WTC11 (cell line): ENCODE data around the gene CDK4. TPM values are rescaled to one million over a fixed set of nuclear protein-coding genes. Genes with fewer than 3 reads are reported as not detected.

Source experiments
- ATAC-seq: fragments of 200-7000 bp; cut with Tn5 transposase; 2 replicates; pipeline ENCODE4 v1.10.0; 2021; ENCODE audit warnings: mild to moderate bottlenecking, moderate library complexity
- CTCF ChIA-PET: fragments of 300-600 bp; sonication (Branson Sonifier 250); formaldehyde crosslinking; loops from one replicate; lab custom pipeline; 2021; ENCODE audit warnings: antibody characterized with exemption; lab: Charles Lee
- POLR2A ChIA-PET: fragments of 350-600 bp; sonication (Branson Sonifier 250); formaldehyde crosslinking; loops from one replicate; lab custom pipeline; 2021; ENCODE audit warnings: antibody characterized with exemption; lab: Charles Lee
- DNase-seq: peaks from one replicate; pipeline ENCODE4 v3.0.0; 2021; ENCODE audit warnings: low spot score
- H3K27ac Mint-ChIP-seq: 2 replicates; pipeline ENCODE4 v1.8.0; 2021; ENCODE audit warnings: mixed read lengths
- H3K27me3 Mint-ChIP-seq: 2 replicates; pipeline ENCODE4 v1.8.0; 2021; ENCODE audit warnings: low read depth, mild to moderate bottlenecking, moderate library complexity, mixed read lengths
- H3K36me3 Mint-ChIP-seq: 2 replicates; pipeline ENCODE4 v1.8.0; 2021; ENCODE audit warnings: mixed read lengths
- H3K4me1 Mint-ChIP-seq: 2 replicates; pipeline ENCODE4 v1.8.0; 2022; ENCODE audit warnings: mixed read lengths
- H3K4me3 Mint-ChIP-seq: 2 replicates; pipeline ENCODE4 v1.8.0; 2021; ENCODE audit warnings: mild to moderate bottlenecking, moderate library complexity, mixed read lengths
- H3K9me3 Mint-ChIP-seq: 2 replicates; pipeline ENCODE4 v1.8.0; 2021; ENCODE audit warnings: mixed read lengths
- ATF1 ChIP-seq: sonication (generic); formaldehyde crosslinking; IDR thresholded peaks from 2 replicates; pipeline ENCODE4 v1.8.1; 2023; ENCODE audit warnings: mild to moderate bottlenecking, moderate library complexity, missing genetic modification reagents
- CREB1 ChIP-seq: sonication (generic); formaldehyde crosslinking; IDR thresholded peaks from 2 replicates; pipeline ENCODE4 v1.8.0; 2023; ENCODE audit warnings: mild to moderate bottlenecking, missing genetic modification reagents
- CREM ChIP-seq: sonication (generic); formaldehyde crosslinking; IDR thresholded peaks from 2 replicates; pipeline ENCODE4 v1.8.1; 2022; ENCODE audit warnings: mild to moderate bottlenecking, missing genetic modification reagents, moderate library complexity
- ELF4 ChIP-seq: sonication (generic); formaldehyde crosslinking; IDR thresholded peaks from 2 replicates; pipeline ENCODE4 v1.8.1; 2022; ENCODE audit warnings: low read depth, mild to moderate bottlenecking, moderate library complexity, missing genetic modification reagents
- FOXP1 ChIP-seq: sonication (generic); formaldehyde crosslinking; IDR thresholded peaks from 2 replicates; pipeline ENCODE4 v1.8.0; 2022; ENCODE audit warnings: missing genetic modification reagents, mild to moderate bottlenecking, moderate library complexity, borderline replicate concordance
- HMGA2 ChIP-seq: fragments of 250-450 bp; sonication (Bioruptor Pico); IDR thresholded peaks from 2 replicates; pipeline ENCODE4 v1.4.0; 2021; ENCODE audit warnings: mild to moderate bottlenecking, moderate library complexity
- MXD4 ChIP-seq: fragments of 250-450 bp; sonication (Bioruptor Pico); IDR thresholded peaks from 2 replicates; pipeline ENCODE4 v1.8.0; 2021; ENCODE audit warnings: mild to moderate bottlenecking, moderate library complexity, borderline replicate concordance
- NFE2L1 ChIP-seq: sonication (generic); formaldehyde crosslinking; IDR thresholded peaks from 2 replicates; pipeline ENCODE4 v1.8.1; 2023; ENCODE audit warnings: missing genetic modification reagents
- NFYB ChIP-seq: sonication (generic); formaldehyde crosslinking; conservative IDR thresholded peaks from 2 replicates; pipeline ENCODE4 v1.8.0; 2022; ENCODE audit warnings: low read depth, missing genetic modification reagents
- PRRX2 ChIP-seq: fragments of 250-450 bp; sonication (Bioruptor Pico); IDR thresholded peaks from 2 replicates; pipeline ENCODE4 v1.8.0; 2021; ENCODE audit warnings: mild to moderate bottlenecking
- SOX15 ChIP-seq: fragments of 250-450 bp; sonication (Bioruptor Pico); IDR thresholded peaks from 2 replicates; pipeline ENCODE4 v1.9.0; 2021; ENCODE audit warnings: mild to moderate bottlenecking
- SP1 ChIP-seq: sonication (generic); formaldehyde crosslinking; conservative IDR thresholded peaks from 2 replicates; pipeline ENCODE4 v1.8.1; 2022; ENCODE audit warnings: missing genetic modification reagents
- TEAD4 ChIP-seq: sonication (generic); formaldehyde crosslinking; IDR thresholded peaks from 2 replicates; pipeline ENCODE4 v1.8.0; 2022; ENCODE audit warnings: mild to moderate bottlenecking, missing genetic modification reagents
- ZNF138 ChIP-seq: sonication (generic); formaldehyde crosslinking; conservative IDR thresholded peaks from 2 replicates; pipeline ENCODE4 v1.8.1; 2022; ENCODE audit warnings: mild to moderate bottlenecking, moderate library complexity, missing genetic modification reagents
- ZNF396 ChIP-seq: fragments of 250-450 bp; sonication (Bioruptor Pico); IDR thresholded peaks from 2 replicates; pipeline ENCODE4 v1.8.0; 2021; ENCODE audit warnings: mild to moderate bottlenecking, moderate library complexity, borderline replicate concordance
- total RNA-seq: library from RNA; stranded (reverse); gene quantifications from 3 replicates; pipeline ENCODE4 v1.2.3, GENCODE V29; 2021
- TF ChIP-seq, protein P1 (sequence below): sonication (generic); formaldehyde crosslinking; conservative IDR thresholded peaks from 2 replicates; pipeline ENCODE4 v1.8.1; 2022; ENCODE audit warnings: mild to moderate bottlenecking, missing genetic modification reagents
- TF ChIP-seq, protein P2 (sequence below): sonication (generic); formaldehyde crosslinking; IDR thresholded peaks from 2 replicates; pipeline ENCODE4 v1.8.1; 2023; ENCODE audit warnings: mild to moderate bottlenecking, missing genetic modification reagents
- TF ChIP-seq, protein P3 (sequence below): fragments of 250-450 bp; sonication (Bioruptor Pico); IDR thresholded peaks from 2 replicates; pipeline ENCODE4 v2.1.2; 2022; ENCODE audit warnings: mild to moderate bottlenecking, moderate library complexity
- TF ChIP-seq, protein P4 (sequence below): fragments of 250-450 bp; sonication (Bioruptor Pico); IDR thresholded peaks from 2 replicates; pipeline ENCODE4 v1.9.0; 2021; ENCODE audit warnings: mild to moderate bottlenecking
- TF ChIP-seq, protein P5 (sequence below): fragments of 250-450 bp; sonication (Bioruptor Pico); IDR thresholded peaks from 2 replicates; pipeline ENCODE4 v1.9.0; 2021; ENCODE audit warnings: mild to moderate bottlenecking, borderline replicate concordance
- TF ChIP-seq, protein P6 (sequence below): sonication (generic); formaldehyde crosslinking; conservative IDR thresholded peaks from 2 replicates; pipeline ENCODE4 v1.8.1; 2023; ENCODE audit warnings: mild to moderate bottlenecking, low read depth, missing genetic modification reagents, moderate library complexity
- TF ChIP-seq, protein P7 (sequence below): fragments of 200-600 bp; IDR thresholded peaks from 2 replicates; pipeline ENCODE4 v1.8.0; 2022; ENCODE audit warnings: antibody characterized with exemption

The CDK4 gene
- total RNA-seq, 1 experiment from 2014 or later: 152 TPM

DNA sequence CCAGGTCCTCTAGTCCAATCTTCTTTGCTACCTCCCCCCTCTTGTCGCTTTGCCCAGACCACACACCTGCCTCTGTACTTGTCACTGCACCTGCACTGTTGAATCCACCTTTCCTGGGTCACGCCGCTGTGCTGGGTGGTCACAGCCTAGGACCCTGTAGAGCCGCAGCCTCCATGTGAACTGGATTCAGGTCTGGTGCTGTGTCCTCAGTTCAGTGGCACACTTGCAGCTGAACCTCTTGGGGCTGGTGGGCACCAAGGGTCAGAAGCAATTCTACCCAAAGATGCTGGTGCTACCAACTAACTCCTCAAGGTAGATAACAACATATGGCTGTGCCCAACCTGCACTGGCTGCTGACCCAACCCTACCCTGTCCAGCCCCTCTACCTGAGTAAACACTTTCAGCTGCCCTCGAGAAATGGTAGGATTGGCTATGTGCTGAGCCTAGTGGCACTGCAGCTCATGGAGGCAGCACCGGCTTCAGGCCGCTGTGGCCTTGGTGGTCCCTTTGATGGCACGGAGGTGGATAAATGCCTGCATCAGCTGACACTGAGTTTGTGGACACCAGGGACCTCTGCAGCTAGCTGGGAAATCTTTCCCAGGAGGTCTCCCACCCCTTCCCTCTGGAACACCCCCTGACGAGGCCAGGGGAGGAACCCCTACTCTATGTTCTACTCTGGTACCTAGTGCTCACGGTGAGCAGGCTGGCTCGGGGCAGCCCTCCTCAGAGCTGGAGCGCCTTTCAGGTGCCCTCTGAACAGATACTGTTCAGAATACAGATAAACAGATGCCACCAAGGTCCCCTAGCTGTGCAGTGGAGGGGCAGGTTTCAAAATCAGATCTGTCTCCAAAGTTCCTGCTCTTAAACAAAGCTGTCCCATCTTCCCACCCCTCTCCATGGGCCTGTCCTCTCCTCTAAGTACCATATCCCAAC is 27.8 kb downstream of the CDK4 start:
- peaks cover 15% of the 10 kb centered on the region for H3K4me1 Mint-ChIP-seq
- POLR2A ChIA-PET: no interaction called here
- CTCF ChIA-PET: interaction anchor here (0.6 to 5.8 kb wide), 4 partner anchors 12 to 97 kb away, joined by 3 to 146 read pairs (median 5); partner anchors contain the start of genes AGAP2, B4GALNT1 and OS9

DNA sequence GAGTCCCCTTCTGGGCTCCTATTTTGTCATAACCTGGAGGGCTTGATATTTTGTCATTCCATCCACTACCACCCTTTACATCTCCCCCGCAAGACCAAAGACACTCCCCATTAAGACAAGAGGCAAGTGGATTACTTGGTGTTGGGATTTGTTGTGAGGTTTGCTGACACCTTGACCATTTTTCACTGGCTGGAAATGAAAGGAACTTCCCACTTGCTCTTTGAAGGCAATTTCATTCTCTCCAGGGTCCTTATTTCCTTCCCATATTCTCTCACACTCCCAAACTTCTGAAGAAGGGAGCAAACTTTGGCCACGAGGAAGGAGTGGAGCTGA is 28.5 kb downstream of the CDK4 start:
- DNase-seq: no peak
- CTCF ChIA-PET: interaction anchor here (0.6 to 5.8 kb wide), 4 partner anchors 12 to 140 kb away, joined by 3 to 146 read pairs (median 4); partner anchors contain the start of genes AGAP2 and B4GALNT1
- POLR2A ChIA-PET: no interaction called here
- TF ChIP-seq, protein P1, sequence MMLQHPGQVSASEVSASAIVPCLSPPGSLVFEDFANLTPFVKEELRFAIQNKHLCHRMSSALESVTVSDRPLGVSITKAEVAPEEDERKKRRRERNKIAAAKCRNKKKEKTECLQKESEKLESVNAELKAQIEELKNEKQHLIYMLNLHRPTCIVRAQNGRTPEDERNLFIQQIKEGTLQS (CRISPR knock-in tag): no peak
- TF ChIP-seq TEAD4 (CRISPR knock-in tag) (no peak), ZNF396 (CRISPR knock-in tag) (no peak), HMGA2 (no peak), NFYB (no peak), ATF1 (CRISPR knock-in tag) (no peak), ZNF138 (CRISPR knock-in tag) (no peak), FOXP1 (no peak), ELF4 (CRISPR knock-in tag) (no peak), SP1 (no peak), CREB1 (CRISPR knock-in tag) (no peak)
- TF ChIP-seq, protein P2, sequence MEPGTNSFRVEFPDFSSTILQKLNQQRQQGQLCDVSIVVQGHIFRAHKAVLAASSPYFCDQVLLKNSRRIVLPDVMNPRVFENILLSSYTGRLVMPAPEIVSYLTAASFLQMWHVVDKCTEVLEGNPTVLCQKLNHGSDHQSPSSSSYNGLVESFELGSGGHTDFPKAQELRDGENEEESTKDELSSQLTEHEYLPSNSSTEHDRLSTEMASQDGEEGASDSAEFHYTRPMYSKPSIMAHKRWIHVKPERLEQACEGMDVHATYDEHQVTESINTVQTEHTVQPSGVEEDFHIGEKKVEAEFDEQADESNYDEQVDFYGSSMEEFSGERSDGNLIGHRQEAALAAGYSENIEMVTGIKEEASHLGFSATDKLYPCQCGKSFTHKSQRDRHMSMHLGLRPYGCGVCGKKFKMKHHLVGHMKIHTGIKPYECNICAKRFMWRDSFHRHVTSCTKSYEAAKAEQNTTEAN (CRISPR knock-in tag): no peak
- TF ChIP-seq, protein P3, sequence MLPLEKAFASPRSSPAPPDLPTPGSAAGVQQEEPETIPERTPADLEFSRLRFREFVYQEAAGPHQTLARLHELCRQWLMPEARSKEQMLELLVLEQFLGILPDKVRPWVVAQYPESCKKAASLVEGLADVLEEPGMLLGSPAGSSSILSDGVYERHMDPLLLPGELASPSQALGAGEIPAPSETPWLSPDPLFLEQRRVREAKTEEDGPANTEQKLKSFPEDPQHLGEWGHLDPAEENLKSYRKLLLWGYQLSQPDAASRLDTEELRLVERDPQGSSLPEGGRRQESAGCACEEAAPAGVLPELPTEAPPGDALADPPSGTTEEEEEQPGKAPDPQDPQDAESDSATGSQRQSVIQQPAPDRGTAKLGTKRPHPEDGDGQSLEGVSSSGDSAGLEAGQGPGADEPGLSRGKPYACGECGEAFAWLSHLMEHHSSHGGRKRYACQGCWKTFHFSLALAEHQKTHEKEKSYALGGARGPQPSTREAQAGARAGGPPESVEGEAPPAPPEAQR: no peak
- TF ChIP-seq, protein P4, sequence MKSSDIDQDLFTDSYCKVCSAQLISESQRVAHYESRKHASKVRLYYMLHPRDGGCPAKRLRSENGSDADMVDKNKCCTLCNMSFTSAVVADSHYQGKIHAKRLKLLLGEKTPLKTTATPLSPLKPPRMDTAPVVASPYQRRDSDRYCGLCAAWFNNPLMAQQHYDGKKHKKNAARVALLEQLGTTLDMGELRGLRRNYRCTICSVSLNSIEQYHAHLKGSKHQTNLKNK (CRISPR knock-in tag): no peak
- TF ChIP-seq, protein P5, sequence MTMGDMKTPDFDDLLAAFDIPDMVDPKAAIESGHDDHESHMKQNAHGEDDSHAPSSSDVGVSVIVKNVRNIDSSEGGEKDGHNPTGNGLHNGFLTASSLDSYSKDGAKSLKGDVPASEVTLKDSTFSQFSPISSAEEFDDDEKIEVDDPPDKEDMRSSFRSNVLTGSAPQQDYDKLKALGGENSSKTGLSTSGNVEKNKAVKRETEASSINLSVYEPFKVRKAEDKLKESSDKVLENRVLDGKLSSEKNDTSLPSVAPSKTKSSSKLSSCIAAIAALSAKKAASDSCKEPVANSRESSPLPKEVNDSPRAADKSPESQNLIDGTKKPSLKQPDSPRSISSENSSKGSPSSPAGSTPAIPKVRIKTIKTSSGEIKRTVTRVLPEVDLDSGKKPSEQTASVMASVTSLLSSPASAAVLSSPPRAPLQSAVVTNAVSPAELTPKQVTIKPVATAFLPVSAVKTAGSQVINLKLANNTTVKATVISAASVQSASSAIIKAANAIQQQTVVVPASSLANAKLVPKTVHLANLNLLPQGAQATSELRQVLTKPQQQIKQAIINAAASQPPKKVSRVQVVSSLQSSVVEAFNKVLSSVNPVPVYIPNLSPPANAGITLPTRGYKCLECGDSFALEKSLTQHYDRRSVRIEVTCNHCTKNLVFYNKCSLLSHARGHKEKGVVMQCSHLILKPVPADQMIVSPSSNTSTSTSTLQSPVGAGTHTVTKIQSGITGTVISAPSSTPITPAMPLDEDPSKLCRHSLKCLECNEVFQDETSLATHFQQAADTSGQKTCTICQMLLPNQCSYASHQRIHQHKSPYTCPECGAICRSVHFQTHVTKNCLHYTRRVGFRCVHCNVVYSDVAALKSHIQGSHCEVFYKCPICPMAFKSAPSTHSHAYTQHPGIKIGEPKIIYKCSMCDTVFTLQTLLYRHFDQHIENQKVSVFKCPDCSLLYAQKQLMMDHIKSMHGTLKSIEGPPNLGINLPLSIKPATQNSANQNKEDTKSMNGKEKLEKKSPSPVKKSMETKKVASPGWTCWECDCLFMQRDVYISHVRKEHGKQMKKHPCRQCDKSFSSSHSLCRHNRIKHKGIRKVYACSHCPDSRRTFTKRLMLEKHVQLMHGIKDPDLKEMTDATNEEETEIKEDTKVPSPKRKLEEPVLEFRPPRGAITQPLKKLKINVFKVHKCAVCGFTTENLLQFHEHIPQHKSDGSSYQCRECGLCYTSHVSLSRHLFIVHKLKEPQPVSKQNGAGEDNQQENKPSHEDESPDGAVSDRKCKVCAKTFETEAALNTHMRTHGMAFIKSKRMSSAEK (CRISPR knock-in tag): no peak
- Mint-ChIP-seq H3K9me3 (no peaks in the 10 kb centered on the region), H3K4me1 (peaks cover 15% of the 10 kb centered on the region), H3K36me3 (peaks cover 9% of the 10 kb centered on the region), H3K27me3 (peaks cover 60% of the 10 kb centered on the region), H3K27ac (no peak overlapping the region), H3K4me3 (no peak overlapping the region)
- ATAC-seq: no peak

More for the DNA sequence above, 27.8 kb downstream of the CDK4 start:
- DNase-seq (no peak), ATAC-seq (no peak)
- Mint-ChIP-seq H3K4me3 (no peak overlapping the region), H3K36me3 (peaks cover 5% of the 10 kb centered on the region), H3K9me3 (no peaks in the 10 kb centered on the region)
- TF ChIP-seq CREB1 (CRISPR knock-in tag) (no peak), SOX15 (CRISPR knock-in tag) (no peak), MXD4 (CRISPR knock-in tag) (no peak), PRRX2 (CRISPR knock-in tag) (no peak), TEAD4 (CRISPR knock-in tag) (no peak), NFE2L1 (CRISPR knock-in tag) (no peak), CREM (no peak)
- TF ChIP-seq, protein P6, sequence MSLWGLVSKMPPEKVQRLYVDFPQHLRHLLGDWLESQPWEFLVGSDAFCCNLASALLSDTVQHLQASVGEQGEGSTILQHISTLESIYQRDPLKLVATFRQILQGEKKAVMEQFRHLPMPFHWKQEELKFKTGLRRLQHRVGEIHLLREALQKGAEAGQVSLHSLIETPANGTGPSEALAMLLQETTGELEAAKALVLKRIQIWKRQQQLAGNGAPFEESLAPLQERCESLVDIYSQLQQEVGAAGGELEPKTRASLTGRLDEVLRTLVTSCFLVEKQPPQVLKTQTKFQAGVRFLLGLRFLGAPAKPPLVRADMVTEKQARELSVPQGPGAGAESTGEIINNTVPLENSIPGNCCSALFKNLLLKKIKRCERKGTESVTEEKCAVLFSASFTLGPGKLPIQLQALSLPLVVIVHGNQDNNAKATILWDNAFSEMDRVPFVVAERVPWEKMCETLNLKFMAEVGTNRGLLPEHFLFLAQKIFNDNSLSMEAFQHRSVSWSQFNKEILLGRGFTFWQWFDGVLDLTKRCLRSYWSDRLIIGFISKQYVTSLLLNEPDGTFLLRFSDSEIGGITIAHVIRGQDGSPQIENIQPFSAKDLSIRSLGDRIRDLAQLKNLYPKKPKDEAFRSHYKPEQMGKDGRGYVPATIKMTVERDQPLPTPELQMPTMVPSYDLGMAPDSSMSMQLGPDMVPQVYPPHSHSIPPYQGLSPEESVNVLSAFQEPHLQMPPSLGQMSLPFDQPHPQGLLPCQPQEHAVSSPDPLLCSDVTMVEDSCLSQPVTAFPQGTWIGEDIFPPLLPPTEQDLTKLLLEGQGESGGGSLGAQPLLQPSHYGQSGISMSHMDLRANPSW: no peak
- TF ChIP-seq, protein P7, sequence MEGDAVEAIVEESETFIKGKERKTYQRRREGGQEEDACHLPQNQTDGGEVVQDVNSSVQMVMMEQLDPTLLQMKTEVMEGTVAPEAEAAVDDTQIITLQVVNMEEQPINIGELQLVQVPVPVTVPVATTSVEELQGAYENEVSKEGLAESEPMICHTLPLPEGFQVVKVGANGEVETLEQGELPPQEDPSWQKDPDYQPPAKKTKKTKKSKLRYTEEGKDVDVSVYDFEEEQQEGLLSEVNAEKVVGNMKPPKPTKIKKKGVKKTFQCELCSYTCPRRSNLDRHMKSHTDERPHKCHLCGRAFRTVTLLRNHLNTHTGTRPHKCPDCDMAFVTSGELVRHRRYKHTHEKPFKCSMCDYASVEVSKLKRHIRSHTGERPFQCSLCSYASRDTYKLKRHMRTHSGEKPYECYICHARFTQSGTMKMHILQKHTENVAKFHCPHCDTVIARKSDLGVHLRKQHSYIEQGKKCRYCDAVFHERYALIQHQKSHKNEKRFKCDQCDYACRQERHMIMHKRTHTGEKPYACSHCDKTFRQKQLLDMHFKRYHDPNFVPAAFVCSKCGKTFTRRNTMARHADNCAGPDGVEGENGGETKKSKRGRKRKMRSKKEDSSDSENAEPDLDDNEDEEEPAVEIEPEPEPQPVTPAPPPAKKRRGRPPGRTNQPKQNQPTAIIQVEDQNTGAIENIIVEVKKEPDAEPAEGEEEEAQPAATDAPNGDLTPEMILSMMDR: no peak
- TF ChIP-seq, all 79 proteins: peak for 0
- Mint-ChIP-seq H3K27me3 (peaks cover 67% of the 10 kb centered on the region), H3K27ac (no peak overlapping the region)
